K562 (cell line): ENCODE data around the gene KCND3. TPM values are rescaled to one million over a fixed set of nuclear protein-coding genes. Genes with fewer than 3 reads are reported as not detected.
A peak's percentile ranks its signal among the peaks of the same experiment; 100 is the strongest.

Source experiments
- ATAC-seq: fragments of 200-7000 bp; cut with Tn5 transposase; 3 replicates; pipeline ENCODE4 v1.9.1; 2020; ENCODE audit warnings: moderate library complexity
- BruUV-seq: library from RNA; stranded (reverse); fragments of 400-500 nt; replicated peaks from 2 replicates; lab custom pipeline; 2021; lab: Mats Ljungman, UMichigan
- CTCF ChIA-PET: fragments of 300-600 bp; formaldehyde crosslinking; extraction: SDS; loops from one replicate; lab custom pipeline; 2021; ENCODE audit warnings: low intra/inter-chr PET ratio; lab: Yijun Ruan, JAX
- POLR2A ChIA-PET: fragments of 300-600, 350-650 bp; sonication (Branson Sonifier 250); formaldehyde crosslinking; extraction: SDS; loops from one replicate; lab custom pipeline; 2021; ENCODE audit warnings: antibody characterized with exemption, inconsistent platforms; lab: Yijun Ruan, JAX
- DNase-seq, 4 experiments: peaks; one replicate each; pipeline versions ENCODE4 v3.0.0 to v3.0.0-alpha.2; 2011 to 2018; ENCODE audit warnings: low spot score in 3 of 4, mixed read lengths in 3 of 4; ENCODE audit errors: extremely low read depth in 1 of 4
- FAIRE-seq: peaks from 2 replicates; lab custom pipeline; 2011; peaks lifted over from hg19 to GRCh38; lab: Jason Lieb, UNC
- H2AFZ ChIP-seq: 2 replicates; pipeline ENCODE4 v1.6.0; 2011; ENCODE audit warnings: low read depth, low read length, control low read depth, inconsistent platforms
- H3K27ac ChIP-seq: fragments of 200-600 bp; 3 replicates; pipeline ENCODE4 v1.8.0; 2011; ENCODE audit warnings: low read depth, mild to moderate bottlenecking, control low read depth, inconsistent platforms, low read length, moderate library complexity, mixed read lengths; ENCODE audit errors: extremely low read depth
- H3K27me3 ChIP-seq, 2 experiments: fragments of 300-600 bp in 1 of 2; 2 replicates in 1 of 2; 3 replicates in 1 of 2; pipeline versions ENCODE4 v1.6.0 to v1.8.0; 2011; ENCODE audit warnings: inconsistent platforms in 2 of 2, low read length in 2 of 2, mild to moderate bottlenecking in 1 of 2, mixed read lengths in 1 of 2, moderate library complexity in 1 of 2; ENCODE audit not compliant: control insufficient read depth in 2 of 2, insufficient read depth in 2 of 2
- H3K36me3 ChIP-seq: fragments of 300-600 bp; 3 replicates; pipeline ENCODE4 v1.8.0; 2011; ENCODE audit warnings: mild to moderate bottlenecking, low read length, inconsistent platforms; ENCODE audit not compliant: control insufficient read depth, insufficient read depth
- H3K4me1 ChIP-seq, 2 experiments: fragments of 200-600 bp in 1 of 2; replicated peaks in 1 of 2; 2 replicates in 1 of 2; 3 replicates in 1 of 2; pipeline versions ENCODE4 v1.5.1 to v1.8.0; 2011; ENCODE audit warnings: inconsistent platforms in 2 of 2, low read length in 2 of 2, mild to moderate bottlenecking in 1 of 2, mixed read lengths in 1 of 2, moderate library complexity in 1 of 2; ENCODE audit not compliant: control insufficient read depth in 2 of 2, insufficient read depth in 2 of 2
- H3K4me2 ChIP-seq: 2 replicates; pipeline ENCODE4 v1.6.1; 2011; ENCODE audit warnings: low read length, control low read depth, inconsistent platforms, mixed read lengths; ENCODE audit not compliant: insufficient read depth
- H3K4me3 ChIP-seq: fragments of 200-600 bp; sonication (generic), shearing (Covaris generic); 2 replicates; pipeline ENCODE4 v1.5.1; 2016; ENCODE audit warnings: control low read depth, inconsistent platforms
- H3K79me2 ChIP-seq: fragments of 200-600 bp; 3 replicates; pipeline ENCODE4 v1.8.0; 2011; ENCODE audit warnings: low read length, inconsistent platforms; ENCODE audit not compliant: control insufficient read depth, insufficient read depth
- H3K9ac ChIP-seq, 2 experiments: 2 replicates each; pipeline versions ENCODE4 v1.6.0 to v1.6.1; 2011; ENCODE audit warnings: low read depth in 2 of 2, low read length in 2 of 2, control low read depth in 1 of 2, inconsistent platforms in 1 of 2, mild to moderate bottlenecking in 1 of 2, mixed read lengths in 1 of 2; ENCODE audit not compliant: insufficient read depth in 1 of 2
- H3K9me1 ChIP-seq: one replicate; pipeline ENCODE4 v1.6.0; 2011; ENCODE audit warnings: inconsistent platforms, mild to moderate bottlenecking, low read length, moderate library complexity; ENCODE audit not compliant: control insufficient read depth, insufficient read depth
- H3K9me3 ChIP-seq: replicated peaks from 2 replicates; pipeline ENCODE4 v1.5.1; 2011; ENCODE audit warnings: low read depth, low read length, inconsistent platforms; ENCODE audit not compliant: control insufficient read depth, insufficient read depth
- H4K20me1 ChIP-seq: replicated peaks from 2 replicates; pipeline ENCODE4 v1.6.1; 2011; ENCODE audit warnings: low read length, inconsistent platforms, mixed read lengths; ENCODE audit not compliant: control insufficient read depth, insufficient read depth
- SPI1 ChIP-seq: IDR thresholded peaks from 2 replicates; pipeline ENCODE4 v1.6.1; 2011; ENCODE audit warnings: low read depth, low read length, control low read depth, borderline replicate concordance
- ZNF408 ChIP-seq: fragments of 250-450 bp; sonication (Bioruptor Pico); IDR thresholded peaks from 2 replicates; pipeline ENCODE4 v1.4.0; 2020; ENCODE audit warnings: low read depth, mild to moderate bottlenecking, moderate library complexity
- WGBS: fragments of 100-300 bp; shearing (Covaris generic); methylation state at CpG from one replicate; pipeline ENCODE4 v1.1.6; 2016; ENCODE audit warnings: low coverage, mixed read lengths; ENCODE audit not compliant: insufficient coverage; ENCODE audit errors: missing lambda C conversion rate; 5-methylcytosine and 5-hydroxymethylcytosine counted together
- in situ Hi-C: fragments of 300-500 bp; cut with MboI; formaldehyde crosslinking; loops from 4 replicates; pipeline ENCODE4 v1.15.0; 2018; ENCODE audit warnings: inconsistent platforms, mixed read lengths
- intact Hi-C: fragments of 100-400 bp; cut with micrococcal nuclease; formaldehyde crosslinking; loops from 2 replicates; pipeline ENCODE4 v1.14.2; 2022
- polyA plus RNA-seq, 8 experiments: library from polyadenylated mRNA; depleted of rRNA in 4 of 8; stranded (reverse) in 5 of 8; unstranded in 3 of 8; fragments of >200 nt; fragmentation: Nextera tagmentation in 2 of 8; fragmentation: Illumina TruSeq in 1 of 8; extraction: Ambion mirVana in 2 of 8; extraction: Trizol in 1 of 8; gene quantifications; 2 replicates each; pipeline versions ENCODE4 v1.2.1 to v1.2.3, GENCODE V29; 2011 to 2014; ENCODE audit warnings: inconsistent platforms in 1 of 8, missing spikeins in 1 of 8
- total RNA-seq, 7 experiments: library from RNA; depleted of rRNA in 6 of 7; stranded (reverse); fragments of >200 nt in 6 of 7; fragmentation: Illumina TruSeq in 2 of 7; extraction: Trizol in 2 of 7; gene quantifications; 2 replicates each; pipeline versions ENCODE4 v1.2.1 to v1.2.3, GENCODE V29; 2011 to 2021; ENCODE audit warnings: low replicate concordance in 1 of 7
- TF ChIP-seq, protein P1 (sequence below): sonication (generic); formaldehyde crosslinking; IDR thresholded peaks from 2 replicates; pipeline ENCODE4 v1.8.1; 2022; ENCODE audit warnings: missing genetic modification reagents

KCND3 gene
- total and polyA plus RNA-seq, 9 of the 15 experiments (the other 6 are each of a cell fraction or from before 2014, with no cell fraction given) = not detected

DNA sequence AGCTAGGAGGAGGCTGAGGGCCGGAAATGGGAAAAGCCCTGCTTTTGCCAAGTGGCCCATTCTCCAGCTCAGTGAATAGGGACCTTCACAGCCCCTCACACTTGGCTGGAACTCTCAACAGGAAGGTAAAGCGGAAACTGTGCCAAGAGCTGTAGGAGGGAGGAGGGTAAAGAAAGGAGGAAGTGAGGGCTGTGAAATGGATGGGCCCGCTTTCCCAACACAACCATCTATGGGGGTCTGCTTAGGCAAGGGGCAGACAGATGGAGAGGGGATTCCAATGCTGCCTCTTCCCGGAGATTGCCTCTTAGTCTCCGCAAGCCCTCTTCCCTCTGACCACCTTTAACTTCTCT, 255.5 kb downstream of the KCND3 start:
- ChIA-PET POLR2A (interaction anchor here (0.6 to 1.9 kb wide), 4 partner anchors 10 to 282 kb away, joined by 3 to 5 read pairs (median 4); no protein-coding TSS in a partner anchor), CTCF (interaction anchor here (0.7 kb wide), 1 partner anchor 13 kb away, joined by 3 read pairs; no protein-coding TSS in a partner anchor)
- Histone ChIP-seq H4K20me1 (no peaks in the 10 kb centered on the region; the same call in none of the 2 replicates), H3K27me3 (peaks cover 40 to 79% of the 10 kb centered on the region in 2 experiments), H3K9me3 (no peaks in the 10 kb centered on the region), H3K4me1 (peaks cover 4 to 23% of the 10 kb centered on the region in 2 experiments), H3K36me3 (no peaks in the 10 kb centered on the region), H3K9ac (no peak overlapping the region), H3K27ac (no peak overlapping the region), H3K9me1 (peaks cover 2% of the 10 kb centered on the region), H3K79me2 (no peaks in the 10 kb centered on the region), H3K4me2 (no peak overlapping the region), H2AFZ (peak overlapping the region; percentile 22; the same call in 1 of the 2 replicates), H3K4me3 (no peak overlapping the region)
- intact Hi-C loops = no loop called here
- in situ Hi-C loops = no loop called here
- DNase-seq (no peak), FAIRE-seq (no peak), ATAC-seq (no peak)
- no TSS peak for BruUV-seq
- WGBS = 41% methylated on average over 5 of the region's 5 CpGs
- TF ChIP-seq SPI1 (peak; percentile 77; the same call in 1 of the 2 replicates), ZNF408 (CRISPR knock-in tag) (no peak)
- TF ChIP-seq, protein P1, sequence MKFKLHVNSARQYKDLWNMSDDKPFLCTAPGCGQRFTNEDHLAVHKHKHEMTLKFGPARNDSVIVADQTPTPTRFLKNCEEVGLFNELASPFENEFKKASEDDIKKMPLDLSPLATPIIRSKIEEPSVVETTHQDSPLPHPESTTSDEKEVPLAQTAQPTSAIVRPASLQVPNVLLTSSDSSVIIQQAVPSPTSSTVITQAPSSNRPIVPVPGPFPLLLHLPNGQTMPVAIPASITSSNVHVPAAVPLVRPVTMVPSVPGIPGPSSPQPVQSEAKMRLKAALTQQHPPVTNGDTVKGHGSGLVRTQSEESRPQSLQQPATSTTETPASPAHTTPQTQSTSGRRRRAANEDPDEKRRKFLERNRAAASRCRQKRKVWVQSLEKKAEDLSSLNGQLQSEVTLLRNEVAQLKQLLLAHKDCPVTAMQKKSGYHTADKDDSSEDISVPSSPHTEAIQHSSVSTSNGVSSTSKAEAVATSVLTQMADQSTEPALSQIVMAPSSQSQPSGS (CRISPR knock-in tag) = 0 out of 2 replicates have a peak, but pooled peaks have one; percentile 6
